GM19455 (cell line): ENCODE results near the gene CATSPERZ.

Source experiments
- ATAC-seq: cut with Tn5 transposase; IDR thresholded peaks from one replicate; pipeline ENCODE4 v1.9.1; 2021; ENCODE audit not compliant: unreplicated experiment

The CATSPERZ gene

GRCh38 chr11:64339754-64340408 is 39.7 kb downstream of the CATSPERZ start, which contains the start of gene CCDC88B:
CCDC88B (plus strand) TSS chr11:64340204; CDS start chr11:64340267, 63 bp downstream.
- ATAC-seq, result peak; percentile 49

- ATAC-seq, result no peak
Measured at GRCh38 chr11:64340671-64341335, 40.6 kb downstream of the CATSPERZ start.

- ATAC-seq, result no peak
Measured at GRCh38 chr11:64341429-64341828, 41.3 kb downstream of the CATSPERZ start.

- ATAC-seq, result peak; percentile 39
Measured at GRCh38 chr11:64341851-64342791, 42.0 kb downstream of the CATSPERZ start.

- no peak for ATAC-seq
Measured at GRCh38 chr11:64342869-64343745, 42.9 kb downstream of the CATSPERZ start.

- no peak for ATAC-seq
Measured at GRCh38 chr11:64343767-64344559, 43.8 kb downstream of the CATSPERZ start.

- ATAC-seq, result no peak
Measured at GRCh38 chr11:64344787-64345186, 44.6 kb downstream of the CATSPERZ start.

- ATAC-seq, result no peak
Measured at GRCh38 chr11:64347193-64347867, 47.2 kb downstream of the CATSPERZ start.

- ATAC-seq, result no peak
Measured at GRCh38 chr11:64348383-64349024, 48.3 kb downstream of the CATSPERZ start.

- ATAC-seq, result no peak
Measured at GRCh38 chr11:64349025-64349387, 48.8 kb downstream of the CATSPERZ start.

- no peak for ATAC-seq
Measured at GRCh38 chr11:64349404-64349803, 49.2 kb downstream of the CATSPERZ start.

- ATAC-seq, result no peak
Measured at GRCh38 chr11:64351136-64351631, 51.0 kb downstream of the CATSPERZ start.

GRCh38 chr11:64352099-64352994 is 52.2 kb downstream of the CATSPERZ start:
- ATAC-seq, result no peak

GRCh38 chr11:64352995-64353714 is 53.0 kb downstream of the CATSPERZ start:
- ATAC-seq, result no peak

- no peak for ATAC-seq
Measured at GRCh38 chr11:64353715-64354506, 53.8 kb downstream of the CATSPERZ start.
